NB4 (cell line): ENCODE data around the gene USP9X.

ENCODE experiments used
- CTCF ChIP-seq: IDR thresholded peaks from one replicate; pipeline ENCODE4 v1.5.1; 2012; ENCODE audit warnings: low read depth, low read length
- POLR2A ChIP-seq: IDR thresholded peaks from 2 replicates; pipeline ENCODE4 v1.6.1; 2011; ENCODE audit warnings: mild to moderate bottlenecking; ENCODE audit not compliant: insufficient read length; ENCODE audit errors: extremely low read depth
- TF ChIP-seq, protein P1 (sequence below): IDR thresholded peaks from 2 replicates; pipeline ENCODE4 v1.6.1; 2011; ENCODE audit warnings: low read depth, low read length

DNA sequence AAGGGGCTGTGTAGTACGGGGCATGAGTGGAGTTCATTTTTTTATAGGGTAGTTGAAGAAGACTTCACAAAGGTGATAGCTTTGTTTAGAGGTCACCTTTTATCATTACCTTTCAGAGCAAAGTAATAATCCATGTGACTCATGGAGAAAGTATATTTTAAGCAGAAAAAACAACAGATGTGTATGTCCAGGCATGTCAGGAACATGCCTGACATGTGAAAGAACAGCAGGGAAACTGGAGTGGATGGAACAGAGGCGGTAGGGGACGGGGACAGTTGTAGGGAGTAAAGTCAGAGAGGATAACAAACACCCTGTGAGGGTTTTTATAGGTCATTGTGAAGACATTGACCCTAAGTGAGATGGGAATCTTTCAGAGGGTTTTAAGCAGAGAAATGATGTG, 107.6 kb downstream of the USP9X start:
- TF ChIP-seq POLR2A = no peak
- no peak for TF ChIP-seq CTCF
- TF ChIP-seq, protein P1, sequence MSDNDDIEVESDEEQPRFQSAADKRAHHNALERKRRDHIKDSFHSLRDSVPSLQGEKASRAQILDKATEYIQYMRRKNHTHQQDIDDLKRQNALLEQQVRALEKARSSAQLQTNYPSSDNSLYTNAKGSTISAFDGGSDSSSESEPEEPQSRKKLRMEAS = no peak
